HG03060 (cell line): ENCODE measurements around the gene FOXD4L5.
"Not testable (repeated sequence)": the region's sequence is repeated elsewhere in the genome, so short reads cannot be mapped to it uniquely, and the experiment has no call there.

Experiments used
- ATAC-seq: cut with Tn5 transposase; IDR thresholded peaks from one replicate; pipeline ENCODE4 v1.9.1; 2021; ENCODE audit warnings: low read depth, moderate number of reproducible peaks; ENCODE audit not compliant: unreplicated experiment

FOXD4L5 gene

GRCh38 chr9:65285109-65285508 lies at the start of gene FOXD4L5:
TSS of gene FOXD4L5 (minus strand) at chr9:65285209. CDS start at chr9:65284377, 832 bp downstream.
- ATAC-seq, result not testable (repeated sequence)

GRCh38 chr9:65283943-65284342 lies 1.1 kb downstream of the FOXD4L5 start:
- ATAC-seq, result not testable (repeated sequence)

GRCh38 chr9:65282976-65283375 lies 2.0 kb downstream of the FOXD4L5 start:
- ATAC-seq, result not testable (repeated sequence)
